CD14-positive monocyte (primary cell): ENCODE results near the gene PRKCA. TPM values are rescaled to one million over a fixed set of nuclear protein-coding genes. Genes with fewer than 3 reads are reported as not detected.

ENCODE experiments used
- DNase-seq, 3 donors: peaks; one replicate each; pipeline ENCODE4 v3.0.0-alpha.2; 2011 to 2022
- H2AFZ ChIP-seq: 2 replicates; pipeline ENCODE4 v1.6.0; 2012; ENCODE audit warnings: mild to moderate bottlenecking, low read depth, low read length, inconsistent platforms; ENCODE audit not compliant: insufficient read depth, poor library complexity, severe bottlenecking
- H3K27ac ChIP-seq, 2 donors: 1 replicate in 1 of 2; 2 replicates in 1 of 2; pipeline ENCODE4 v1.5.1; 2012 to 2013; ENCODE audit warnings: low read length in 2 of 2, control low read depth in 1 of 2, inconsistent platforms in 1 of 2, low read depth in 1 of 2, mild to moderate bottlenecking in 1 of 2
- H3K27me3 ChIP-seq, 2 donors: one replicate each; pipeline versions ENCODE4 v1.6.0 to v1.6.1; 2011 to 2013; ENCODE audit warnings: low read length in 2 of 2; ENCODE audit not compliant: control insufficient read depth in 2 of 2, insufficient read depth in 2 of 2
- H3K36me3 ChIP-seq, 2 donors: replicated peaks in 1 of 2; 1 replicate in 1 of 2; 2 replicates in 1 of 2; pipeline versions ENCODE4 v1.5.1 to v1.6.1; 2012 to 2013; ENCODE audit warnings: low read length in 2 of 2, control low read depth in 1 of 2, inconsistent platforms in 1 of 2, mild to moderate bottlenecking in 1 of 2; ENCODE audit not compliant: insufficient read depth in 2 of 2, control insufficient read depth in 1 of 2
- H3K4me1 ChIP-seq, 2 donors: 1 replicate in 1 of 2; 2 replicates in 1 of 2; pipeline versions ENCODE4 v1.5.1 to v1.6.1; 2012 to 2013; ENCODE audit warnings: low read length in 2 of 2, control low read depth in 1 of 2, inconsistent platforms in 1 of 2, mild to moderate bottlenecking in 1 of 2, moderate library complexity in 1 of 2; ENCODE audit not compliant: insufficient read depth in 2 of 2, control insufficient read depth in 1 of 2
- H3K4me2 ChIP-seq: replicated peaks from 2 replicates; pipeline ENCODE3; 2012; ENCODE audit warnings: low read length, moderate library complexity, mild to moderate bottlenecking; ENCODE audit not compliant: poor library complexity, severe bottlenecking; ENCODE audit errors: extremely low read depth
- H3K4me3 ChIP-seq, 3 experiments: fragments of 200-600 bp in 1 of 3; sonication (generic) in 1 of 3; replicated peaks in 1 of 3; 1 replicate in 2 of 3; 2 replicates in 1 of 3; pipeline ENCODE4 v1.5.1; 2011 to 2013; ENCODE audit warnings: low read length in 3 of 3, mild to moderate bottlenecking in 3 of 3, control low read depth in 2 of 3, low read depth in 2 of 3, inconsistent platforms in 1 of 3, moderate library complexity in 1 of 3
- H3K79me2 ChIP-seq: 2 replicates; pipeline ENCODE4 v1.6.0; 2012; ENCODE audit warnings: mild to moderate bottlenecking, control low read depth, inconsistent platforms, low read length, moderate library complexity; ENCODE audit not compliant: insufficient read depth
- H3K9ac ChIP-seq: 2 replicates; pipeline ENCODE4 v1.6.0; 2017; ENCODE audit warnings: low read length, mild to moderate bottlenecking; ENCODE audit not compliant: insufficient read depth, poor library complexity, severe bottlenecking
- H3K9me3 ChIP-seq, 2 donors: replicated peaks in 1 of 2; 1 replicate in 1 of 2; 2 replicates in 1 of 2; pipeline versions ENCODE4 v1.5.1 to v1.6.1; 2012 to 2013; ENCODE audit warnings: low read length in 2 of 2, control low read depth in 1 of 2; ENCODE audit not compliant: control insufficient read depth in 1 of 2, insufficient read depth in 1 of 2
- H4K20me1 ChIP-seq: 2 replicates; pipeline ENCODE4 v1.6.0; 2012; ENCODE audit warnings: mild to moderate bottlenecking, low read length, control low read depth, moderate library complexity; ENCODE audit not compliant: insufficient read depth
- H3K27ac Mint-ChIP-seq, 7 donors: one replicate each; pipeline ENCODE4 v1.8.0; 2020; ENCODE audit warnings: mild to moderate bottlenecking in 7 of 7, mixed read lengths in 7 of 7, moderate library complexity in 6 of 7, inconsistent platforms in 2 of 7
- H3K27me3 Mint-ChIP-seq, 3 donors: one replicate each; pipeline ENCODE4 v1.8.0; 2021 to 2022; ENCODE audit warnings: low read depth in 3 of 3, mild to moderate bottlenecking in 3 of 3, mixed read lengths in 3 of 3, moderate library complexity in 3 of 3, inconsistent platforms in 1 of 3
- H3K36me3 Mint-ChIP-seq, 2 donors: one replicate each; pipeline ENCODE4 v1.8.0; 2020; ENCODE audit warnings: mixed read lengths in 2 of 2, inconsistent platforms in 1 of 2, mild to moderate bottlenecking in 1 of 2
- H3K4me1 Mint-ChIP-seq: one replicate; pipeline ENCODE4 v1.8.0; 2020; ENCODE audit warnings: mild to moderate bottlenecking, mixed read lengths
- H3K4me3 Mint-ChIP-seq, 2 donors: one replicate each; pipeline ENCODE4 v1.8.0; 2020; ENCODE audit warnings: mild to moderate bottlenecking in 2 of 2, mixed read lengths in 2 of 2, moderate library complexity in 1 of 2
- H3K9me3 Mint-ChIP-seq, 7 donors: one replicate each; pipeline ENCODE4 v1.8.0; 2020 to 2022; ENCODE audit warnings: mixed read lengths in 7 of 7, mild to moderate bottlenecking in 6 of 7, moderate library complexity in 6 of 7, inconsistent platforms in 2 of 7
- CTCF ChIP-seq: fragments of 200-600 bp; IDR thresholded peaks from one replicate; pipeline ENCODE4 v1.8.0; 2022; ENCODE audit warnings: antibody characterized with exemption, mild to moderate bottlenecking
- WGBS: methylation state at CpG from one replicate; pipeline ENCODE4 v1.1.5; 2013; ENCODE audit warnings: missing lambda C conversion rate; ENCODE audit not compliant: insufficient coverage; 5-methylcytosine and 5-hydroxymethylcytosine counted together
- intact Hi-C, 2 donors: fragments of 100-400 bp; cut with micrococcal nuclease; formaldehyde crosslinking; loops; one replicate each; pipeline versions ENCODE4 v1.15.0 to v1.15.1; 2023
- polyA plus RNA-seq, 3 donors: library from polyadenylated mRNA; depleted of rRNA in 1 of 3; unstranded in 2 of 3; stranded (reverse) in 1 of 3; fragments of 300-500 nt in 2 of 3; fragments of >200 nt in 1 of 3; fragmentation: Illumina TruSeq in 2 of 3; gene quantifications; 1 replicate in 2 of 3; 2 replicates in 1 of 3; pipeline ENCODE4 v1.2.3, GENCODE V29; 2012 to 2021

The PRKCA gene
- polyA plus RNA-seq, 3 donors: 0.22 to 7.1 (median 0.30) TPM

DNA sequence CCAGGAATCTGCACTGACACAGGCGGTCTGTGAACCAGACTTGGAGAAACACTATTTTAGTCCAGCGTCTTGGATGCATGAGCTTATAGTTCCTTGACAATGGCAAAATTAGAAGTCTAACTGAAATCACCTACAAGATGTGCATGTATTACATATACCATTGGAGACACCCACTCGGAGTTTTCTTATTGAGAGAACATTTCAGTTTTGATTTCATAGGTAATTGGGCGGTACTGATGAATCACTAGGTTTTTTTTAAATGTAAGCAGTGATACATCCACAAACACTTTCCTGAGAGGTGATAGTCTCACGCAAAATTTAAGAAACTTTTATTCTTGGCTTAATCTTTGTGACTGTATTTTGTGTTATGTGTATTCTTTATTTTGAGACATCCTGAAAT is 69.8 kb downstream of the PRKCA start:
- DNase-seq: no peak
- Mint-ChIP-seq H3K9me3 (no peaks in the 10 kb centered on the region), H3K27ac (no peak overlapping the region), H3K36me3 (peaks cover 8 to 20% of the 10 kb centered on the region in 2 donors), H3K4me1 (peaks cover 3% of the 10 kb centered on the region), H3K27me3 (no peaks in the 10 kb centered on the region), H3K4me3 (no peak overlapping the region)
- Histone ChIP-seq H3K27ac (no peak overlapping the region), H2AFZ (no peak overlapping the region), H3K9ac (no peak overlapping the region), H3K27me3 (no peaks in the 10 kb centered on the region), H3K4me1 (no peaks in the 10 kb centered on the region), H3K4me3 (no peak overlapping the region), H3K79me2 (no peaks in the 10 kb centered on the region), H4K20me1 (no peaks in the 10 kb centered on the region), H3K36me3 (no peaks in the 10 kb centered on the region), H3K9me3 (no peaks in the 10 kb centered on the region), H3K4me2 (no peak overlapping the region)
- TF ChIP-seq CTCF: no peak
- intact Hi-C loops: no loop called here
- no CpG with 5 or more reads among the region's 5 CpGs for WGBS

DNA sequence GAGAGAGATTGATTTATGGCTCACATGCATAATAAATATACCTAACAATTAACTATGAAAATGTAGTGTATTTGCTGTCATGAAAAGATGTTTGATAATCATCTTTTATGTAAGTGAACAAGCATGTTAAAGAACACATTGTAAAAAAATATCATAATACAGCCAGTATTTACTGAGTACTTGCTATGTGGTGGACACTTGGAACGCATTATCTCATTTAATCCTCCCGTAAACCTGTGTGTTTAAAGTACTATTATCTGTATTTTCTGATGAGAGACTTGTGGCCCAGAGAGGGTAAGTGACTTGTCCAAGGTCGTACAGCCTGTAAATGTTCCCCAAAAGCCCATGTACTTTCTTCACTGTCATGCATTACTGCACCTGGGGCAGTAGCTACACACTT is 70.7 kb downstream of the PRKCA start:
- Mint-ChIP-seq H3K27me3 (no peaks in the 10 kb centered on the region), H3K4me1 (peaks cover 3% of the 10 kb centered on the region), H3K4me3 (no peak overlapping the region), H3K9me3 (no peaks in the 10 kb centered on the region), H3K27ac (no peak overlapping the region), H3K36me3 (peaks cover 9 to 17% of the 10 kb centered on the region in 2 donors)
- no peak overlapping the region for H3K27ac ChIP-seq
- no peak overlapping the region for H3K4me3 ChIP-seq
- H3K4me2 ChIP-seq: no peak overlapping the region
- H3K9ac ChIP-seq: no peak overlapping the region
- H2AFZ ChIP-seq: no peak overlapping the region
- no peaks in the 10 kb centered on the region for H3K27me3 ChIP-seq
- intact Hi-C loops: no loop called here
- DNase-seq: no peak
- H3K9me3 ChIP-seq: no peaks in the 10 kb centered on the region
- peaks cover 1% of the 10 kb centered on the region for H3K79me2 ChIP-seq
- no peak for TF ChIP-seq CTCF
- no peaks in the 10 kb centered on the region for H4K20me1 ChIP-seq
- no peaks in the 10 kb centered on the region for H3K4me1 ChIP-seq
- H3K36me3 ChIP-seq: no peaks in the 10 kb centered on the region
- WGBS: no CpG with 5 or more reads among the region's 3 CpGs
